ENCODE data around the gene PTPN4.
"Not testable (repeated sequence)": the region's sequence is repeated elsewhere in the genome, so short reads cannot be mapped to it uniquely, and the experiment has no call there.

The PTPN4 gene

GRCh38 chr2:119769645-119770044, 9.9 kb downstream of the PTPN4 start:
- DNase-seq, result no peak

GRCh38 chr2:119771331-119771730, 11.6 kb downstream of the PTPN4 start:
- DNase-seq, result no peak

GRCh38 chr2:119772128-119772527, 12.4 kb downstream of the PTPN4 start:
- DNase-seq, result no peak

- no peak for DNase-seq
Observed at GRCh38 chr2:119772767-119773166, 13.0 kb downstream of the PTPN4 start.

- no peak for DNase-seq
Observed at GRCh38 chr2:119774026-119774425, 14.3 kb downstream of the PTPN4 start.

GRCh38 chr2:119775102-119775501, 15.4 kb downstream of the PTPN4 start:
- DNase-seq, result no peak

- no peak for DNase-seq
Observed at GRCh38 chr2:119782308-119783027, 22.7 kb downstream of the PTPN4 start.

- DNase-seq, result no peak
Observed at GRCh38 chr2:119784876-119785275, 25.2 kb downstream of the PTPN4 start.

GRCh38 chr2:119786295-119786694, 26.6 kb downstream of the PTPN4 start:
- no peak for DNase-seq

- DNase-seq, result no peak
Observed at GRCh38 chr2:119788752-119789151, 29.0 kb downstream of the PTPN4 start.

- no peak for DNase-seq
Observed at GRCh38 chr2:119790466-119790865, 30.7 kb downstream of the PTPN4 start.

- no peak for DNase-seq
Observed at GRCh38 chr2:119792907-119793312, 33.2 kb downstream of the PTPN4 start.

- no peak for DNase-seq
Observed at GRCh38 chr2:119794237-119794636, 34.5 kb downstream of the PTPN4 start.

- DNase-seq, result no peak
Observed at GRCh38 chr2:119795309-119796303, 35.9 kb downstream of the PTPN4 start.

- DNase-seq, result no peak
Observed at GRCh38 chr2:119800376-119800902, 40.7 kb downstream of the PTPN4 start.

GRCh38 chr2:119801040-119801439, 41.3 kb downstream of the PTPN4 start:
- DNase-seq, result no peak

GRCh38 chr2:119801989-119802388, 42.3 kb downstream of the PTPN4 start:
- not testable (repeated sequence) for DNase-seq

GRCh38 chr2:119803101-119803500, 43.4 kb downstream of the PTPN4 start:
- no peak for DNase-seq

- DNase-seq, result not testable (repeated sequence)
Observed at GRCh38 chr2:119804409-119804808, 44.7 kb downstream of the PTPN4 start.

- DNase-seq, result no peak
Observed at GRCh38 chr2:119808516-119809147, 48.9 kb downstream of the PTPN4 start.

GRCh38 chr2:119809339-119810048, 49.8 kb downstream of the PTPN4 start:
- DNase-seq, result no peak

- no peak for DNase-seq
Observed at GRCh38 chr2:119810049-119810630, 50.4 kb downstream of the PTPN4 start.

Data from CD4-positive, alpha-beta T cell treated with Interleukin-12 subunit alpha and Interleukin-12 subunit beta, for 1 hour (primary cell).